ENCODE results near the gene ZNF8.

DNA sequence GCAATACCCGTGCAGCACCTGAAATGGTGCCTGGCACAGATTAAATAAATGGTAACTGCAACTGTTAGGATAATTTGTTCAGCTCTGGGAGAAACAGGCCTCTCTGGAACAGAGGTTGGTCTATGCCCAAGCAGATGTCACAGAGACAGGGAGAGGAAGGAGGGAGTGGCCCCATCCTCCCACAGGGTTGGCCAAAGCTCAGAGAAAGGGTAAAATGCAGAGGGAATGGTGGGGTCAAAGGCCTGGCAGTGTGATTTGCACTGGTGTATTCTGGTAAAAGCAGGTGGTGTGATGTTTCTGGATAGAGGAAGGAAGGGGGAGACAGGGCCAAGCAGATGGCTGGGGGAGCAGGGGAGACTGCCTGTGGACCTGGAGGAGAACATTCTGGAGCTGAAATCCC lies 57.5 kb downstream of the ZNF8 start:
- no peak for TF ChIP-seq EZH2 (IDR thresholded peaks at IDR 0.05; ENCODE audit: low read length, missing control alignments)
- TF ChIP-seq, protein P1, sequence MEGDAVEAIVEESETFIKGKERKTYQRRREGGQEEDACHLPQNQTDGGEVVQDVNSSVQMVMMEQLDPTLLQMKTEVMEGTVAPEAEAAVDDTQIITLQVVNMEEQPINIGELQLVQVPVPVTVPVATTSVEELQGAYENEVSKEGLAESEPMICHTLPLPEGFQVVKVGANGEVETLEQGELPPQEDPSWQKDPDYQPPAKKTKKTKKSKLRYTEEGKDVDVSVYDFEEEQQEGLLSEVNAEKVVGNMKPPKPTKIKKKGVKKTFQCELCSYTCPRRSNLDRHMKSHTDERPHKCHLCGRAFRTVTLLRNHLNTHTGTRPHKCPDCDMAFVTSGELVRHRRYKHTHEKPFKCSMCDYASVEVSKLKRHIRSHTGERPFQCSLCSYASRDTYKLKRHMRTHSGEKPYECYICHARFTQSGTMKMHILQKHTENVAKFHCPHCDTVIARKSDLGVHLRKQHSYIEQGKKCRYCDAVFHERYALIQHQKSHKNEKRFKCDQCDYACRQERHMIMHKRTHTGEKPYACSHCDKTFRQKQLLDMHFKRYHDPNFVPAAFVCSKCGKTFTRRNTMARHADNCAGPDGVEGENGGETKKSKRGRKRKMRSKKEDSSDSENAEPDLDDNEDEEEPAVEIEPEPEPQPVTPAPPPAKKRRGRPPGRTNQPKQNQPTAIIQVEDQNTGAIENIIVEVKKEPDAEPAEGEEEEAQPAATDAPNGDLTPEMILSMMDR (conservative IDR thresholded peaks at IDR 0.05 in 1 of 2, IDR thresholded peaks at IDR 0.05 in 1 of 2; ENCODE audit: low read depth in 1 of 2, low read length in 2 of 2): no peak
